Superior temporal gyrus (tissue), 1 donor: Measurements from ENCODE around the gene CDH8.

ENCODE experiments used
- DNase-seq: peaks from one replicate; pipeline ENCODE4 v3.0.0-alpha.2; 2016; ENCODE audit errors: extremely low spot score

CDH8 gene

GRCh38 chr16:61617219-61617783, 418.9 kb downstream of the CDH8 start:
- DNase-seq = no peak

GRCh38 chr16:61616088-61616487, 420.1 kb downstream of the CDH8 start:
- no peak for DNase-seq

GRCh38 chr16:61611847-61612491, 424.3 kb downstream of the CDH8 start:
- DNase-seq = no peak

GRCh38 chr16:61606581-61606980, 429.7 kb downstream of the CDH8 start:
- DNase-seq = no peak
